ENCODE data around the gene HMCN2.

DNA sequence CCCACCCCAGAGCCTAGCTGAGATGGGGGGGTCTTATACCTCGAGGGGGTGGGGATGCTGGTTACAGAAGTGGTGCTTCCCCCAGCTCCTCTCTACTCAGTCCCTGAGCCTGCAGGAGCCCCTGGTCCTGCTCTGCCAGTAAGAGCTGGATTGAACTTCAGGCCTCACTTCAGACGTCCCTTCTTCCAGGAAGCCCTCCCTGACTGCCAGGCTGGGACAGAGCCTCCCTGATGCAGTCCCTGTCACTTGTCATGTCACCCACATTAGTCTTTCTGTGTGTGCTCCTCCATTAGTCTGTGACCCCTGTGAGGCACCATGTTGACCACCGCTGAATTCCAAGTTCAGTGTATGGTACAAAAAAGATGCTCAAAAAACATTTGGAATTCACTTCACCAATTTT is 100.5 kb downstream of the HMCN2 start:
- no peak for TF ChIP-seq PHF8 (IDR thresholded peaks at IDR 0.05; ENCODE audit: borderline replicate concordance, low read depth)
- TF ChIP-seq POLR2AphosphoS2 (conservative IDR thresholded peaks at IDR 0.05; ENCODE audit: low read length), result no peak
- TF ChIP-seq, protein P1, sequence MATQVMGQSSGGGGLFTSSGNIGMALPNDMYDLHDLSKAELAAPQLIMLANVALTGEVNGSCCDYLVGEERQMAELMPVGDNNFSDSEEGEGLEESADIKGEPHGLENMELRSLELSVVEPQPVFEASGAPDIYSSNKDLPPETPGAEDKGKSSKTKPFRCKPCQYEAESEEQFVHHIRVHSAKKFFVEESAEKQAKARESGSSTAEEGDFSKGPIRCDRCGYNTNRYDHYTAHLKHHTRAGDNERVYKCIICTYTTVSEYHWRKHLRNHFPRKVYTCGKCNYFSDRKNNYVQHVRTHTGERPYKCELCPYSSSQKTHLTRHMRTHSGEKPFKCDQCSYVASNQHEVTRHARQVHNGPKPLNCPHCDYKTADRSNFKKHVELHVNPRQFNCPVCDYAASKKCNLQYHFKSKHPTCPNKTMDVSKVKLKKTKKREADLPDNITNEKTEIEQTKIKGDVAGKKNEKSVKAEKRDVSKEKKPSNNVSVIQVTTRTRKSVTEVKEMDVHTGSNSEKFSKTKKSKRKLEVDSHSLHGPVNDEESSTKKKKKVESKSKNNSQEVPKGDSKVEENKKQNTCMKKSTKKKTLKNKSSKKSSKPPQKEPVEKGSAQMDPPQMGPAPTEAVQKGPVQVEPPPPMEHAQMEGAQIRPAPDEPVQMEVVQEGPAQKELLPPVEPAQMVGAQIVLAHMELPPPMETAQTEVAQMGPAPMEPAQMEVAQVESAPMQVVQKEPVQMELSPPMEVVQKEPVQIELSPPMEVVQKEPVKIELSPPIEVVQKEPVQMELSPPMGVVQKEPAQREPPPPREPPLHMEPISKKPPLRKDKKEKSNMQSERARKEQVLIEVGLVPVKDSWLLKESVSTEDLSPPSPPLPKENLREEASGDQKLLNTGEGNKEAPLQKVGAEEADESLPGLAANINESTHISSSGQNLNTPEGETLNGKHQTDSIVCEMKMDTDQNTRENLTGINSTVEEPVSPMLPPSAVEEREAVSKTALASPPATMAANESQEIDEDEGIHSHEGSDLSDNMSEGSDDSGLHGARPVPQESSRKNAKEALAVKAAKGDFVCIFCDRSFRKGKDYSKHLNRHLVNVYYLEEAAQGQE (IDR thresholded peaks at IDR 0.05), result no peak
- TF ChIP-seq, protein P2, sequence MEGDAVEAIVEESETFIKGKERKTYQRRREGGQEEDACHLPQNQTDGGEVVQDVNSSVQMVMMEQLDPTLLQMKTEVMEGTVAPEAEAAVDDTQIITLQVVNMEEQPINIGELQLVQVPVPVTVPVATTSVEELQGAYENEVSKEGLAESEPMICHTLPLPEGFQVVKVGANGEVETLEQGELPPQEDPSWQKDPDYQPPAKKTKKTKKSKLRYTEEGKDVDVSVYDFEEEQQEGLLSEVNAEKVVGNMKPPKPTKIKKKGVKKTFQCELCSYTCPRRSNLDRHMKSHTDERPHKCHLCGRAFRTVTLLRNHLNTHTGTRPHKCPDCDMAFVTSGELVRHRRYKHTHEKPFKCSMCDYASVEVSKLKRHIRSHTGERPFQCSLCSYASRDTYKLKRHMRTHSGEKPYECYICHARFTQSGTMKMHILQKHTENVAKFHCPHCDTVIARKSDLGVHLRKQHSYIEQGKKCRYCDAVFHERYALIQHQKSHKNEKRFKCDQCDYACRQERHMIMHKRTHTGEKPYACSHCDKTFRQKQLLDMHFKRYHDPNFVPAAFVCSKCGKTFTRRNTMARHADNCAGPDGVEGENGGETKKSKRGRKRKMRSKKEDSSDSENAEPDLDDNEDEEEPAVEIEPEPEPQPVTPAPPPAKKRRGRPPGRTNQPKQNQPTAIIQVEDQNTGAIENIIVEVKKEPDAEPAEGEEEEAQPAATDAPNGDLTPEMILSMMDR (IDR thresholded peaks at IDR 0.05), result no peak
- no peak for TF ChIP-seq SMC3 (IDR thresholded peaks at IDR 0.05)
- no peak for TF ChIP-seq RCOR1 (IDR thresholded peaks at IDR 0.05; ENCODE audit: low read depth, low read length)
- no peak for TF ChIP-seq EP300 (IDR thresholded peaks at IDR 0.05)
